ENCODE results near the gene AGAP1. TPM values are rescaled to one million over a fixed set of nuclear protein-coding genes. Genes with fewer than 3 reads are reported as not detected.

AGAP1 gene
- total RNA-seq, 1 donor from 2014 or later, result 44.0 TPM

DNA sequence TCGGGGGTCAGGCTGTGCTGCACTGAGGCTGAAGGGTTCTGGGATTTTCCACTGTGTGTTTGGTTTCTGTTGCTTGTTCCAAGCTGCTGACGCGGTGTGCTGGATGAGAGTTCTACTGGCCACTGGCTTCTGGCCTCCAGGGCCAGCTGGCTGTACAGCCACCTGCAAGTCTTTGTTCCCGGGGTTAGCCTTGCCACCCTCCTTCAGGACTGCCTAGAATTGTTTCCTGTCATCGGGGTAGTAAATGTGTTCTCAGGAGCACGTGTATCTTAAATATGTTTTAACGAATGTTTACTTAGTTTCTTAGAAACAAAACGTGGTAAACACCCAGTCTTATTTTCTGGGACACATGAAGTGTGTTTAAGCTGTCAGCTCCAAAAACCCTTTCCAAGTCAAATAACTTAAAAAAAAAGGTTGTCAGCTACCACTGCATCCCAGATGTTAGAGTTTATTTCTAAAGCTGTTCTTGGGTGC lies 231.2 kb downstream of the AGAP1 start:
- Mint-ChIP-seq H3K27ac (no peak overlapping the region), H3K36me3 (peaks cover 12% of the 10 kb centered on the region), H3K4me3 (no peak overlapping the region), H3K9me3 (no peaks in the 10 kb centered on the region), H3K27me3 (ENCODE audit: low read depth) (no peaks in the 10 kb centered on the region), H3K4me1 (no peaks in the 10 kb centered on the region)
- TF ChIP-seq, protein P1, sequence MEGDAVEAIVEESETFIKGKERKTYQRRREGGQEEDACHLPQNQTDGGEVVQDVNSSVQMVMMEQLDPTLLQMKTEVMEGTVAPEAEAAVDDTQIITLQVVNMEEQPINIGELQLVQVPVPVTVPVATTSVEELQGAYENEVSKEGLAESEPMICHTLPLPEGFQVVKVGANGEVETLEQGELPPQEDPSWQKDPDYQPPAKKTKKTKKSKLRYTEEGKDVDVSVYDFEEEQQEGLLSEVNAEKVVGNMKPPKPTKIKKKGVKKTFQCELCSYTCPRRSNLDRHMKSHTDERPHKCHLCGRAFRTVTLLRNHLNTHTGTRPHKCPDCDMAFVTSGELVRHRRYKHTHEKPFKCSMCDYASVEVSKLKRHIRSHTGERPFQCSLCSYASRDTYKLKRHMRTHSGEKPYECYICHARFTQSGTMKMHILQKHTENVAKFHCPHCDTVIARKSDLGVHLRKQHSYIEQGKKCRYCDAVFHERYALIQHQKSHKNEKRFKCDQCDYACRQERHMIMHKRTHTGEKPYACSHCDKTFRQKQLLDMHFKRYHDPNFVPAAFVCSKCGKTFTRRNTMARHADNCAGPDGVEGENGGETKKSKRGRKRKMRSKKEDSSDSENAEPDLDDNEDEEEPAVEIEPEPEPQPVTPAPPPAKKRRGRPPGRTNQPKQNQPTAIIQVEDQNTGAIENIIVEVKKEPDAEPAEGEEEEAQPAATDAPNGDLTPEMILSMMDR (IDR thresholded peaks at IDR 0.05; ENCODE audit: unreplicated experiment), result no peak
- no peak for DNase-seq (ENCODE audit: low spot score in 2 of 2, unreplicated experiment in 2 of 2)

- H3K9me3 Mint-ChIP-seq, result no peaks in the 10 kb centered on the region
- TF ChIP-seq, protein P1 (IDR thresholded peaks at IDR 0.05; ENCODE audit: unreplicated experiment), result no peak
- no peaks in the 10 kb centered on the region for H3K4me1 Mint-ChIP-seq
- H3K4me3 Mint-ChIP-seq, result no peak overlapping the region
- no peak overlapping the region for H3K27ac Mint-ChIP-seq
- H3K36me3 Mint-ChIP-seq, result peaks cover 5% of the 10 kb centered on the region
- no peaks in the 10 kb centered on the region for H3K27me3 Mint-ChIP-seq (ENCODE audit: low read depth)
- DNase-seq (ENCODE audit: low spot score in 2 of 2, unreplicated experiment in 2 of 2), result no peak
These were observed 232.0 kb downstream of the AGAP1 start for GRCh38 chr2:235725841-235726240.

GRCh38 chr2:235726554-235726953 lies 232.7 kb downstream of the AGAP1 start:
- no peak for DNase-seq (ENCODE audit: low spot score in 2 of 2, unreplicated experiment in 2 of 2)
- H3K9me3 Mint-ChIP-seq, result no peaks in the 10 kb centered on the region
- no peaks in the 10 kb centered on the region for H3K27me3 Mint-ChIP-seq (ENCODE audit: low read depth)
- H3K4me3 Mint-ChIP-seq, result no peak overlapping the region
- H3K27ac Mint-ChIP-seq, result no peak overlapping the region
- H3K4me1 Mint-ChIP-seq, result no peaks in the 10 kb centered on the region
- peaks cover 5% of the 10 kb centered on the region for H3K36me3 Mint-ChIP-seq
- TF ChIP-seq, protein P1 (IDR thresholded peaks at IDR 0.05; ENCODE audit: unreplicated experiment), result no peak

DNA sequence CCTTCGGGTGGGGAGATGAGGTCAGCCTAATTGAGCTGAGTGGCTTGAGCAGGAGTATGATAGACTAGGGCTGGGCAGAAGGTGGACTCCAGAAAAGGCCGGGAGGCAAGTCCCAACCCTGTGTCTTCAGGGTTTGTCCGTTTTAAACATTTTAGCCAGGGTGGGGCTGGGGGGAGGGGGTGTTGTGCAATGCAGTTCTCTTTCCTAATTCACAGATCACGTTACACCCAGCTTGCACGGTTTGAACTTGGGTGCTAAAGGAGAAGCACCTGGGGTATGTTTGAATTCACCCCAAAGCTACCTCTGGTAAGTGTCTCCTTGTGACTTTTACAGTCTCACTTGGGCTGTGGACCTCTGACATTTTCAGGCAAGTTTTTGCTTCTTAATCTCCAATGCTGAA lies 233.3 kb downstream of the AGAP1 start:
- H3K27ac Mint-ChIP-seq, result no peak overlapping the region
- H3K27me3 Mint-ChIP-seq (ENCODE audit: low read depth), result no peaks in the 10 kb centered on the region
- H3K4me1 Mint-ChIP-seq, result no peaks in the 10 kb centered on the region
- TF ChIP-seq, protein P1 (IDR thresholded peaks at IDR 0.05; ENCODE audit: unreplicated experiment), result no peak
- no peak overlapping the region for H3K4me3 Mint-ChIP-seq
- no peak for DNase-seq (ENCODE audit: low spot score in 2 of 2, unreplicated experiment in 2 of 2)
- H3K9me3 Mint-ChIP-seq, result no peaks in the 10 kb centered on the region
- H3K36me3 Mint-ChIP-seq, result peaks cover 4% of the 10 kb centered on the region

GRCh38 chr2:235727891-235728799 lies 234.3 kb downstream of the AGAP1 start:
- H3K27me3 Mint-ChIP-seq (ENCODE audit: low read depth), result no peaks in the 10 kb centered on the region
- H3K9me3 Mint-ChIP-seq, result no peaks in the 10 kb centered on the region
- DNase-seq (ENCODE audit: low spot score in 2 of 2, unreplicated experiment in 2 of 2), result no peak
- peaks cover 3% of the 10 kb centered on the region for H3K36me3 Mint-ChIP-seq
- TF ChIP-seq, protein P1 (IDR thresholded peaks at IDR 0.05; ENCODE audit: unreplicated experiment), result no peak
- H3K4me3 Mint-ChIP-seq, result no peak overlapping the region
- H3K4me1 Mint-ChIP-seq, result no peaks in the 10 kb centered on the region
- no peak overlapping the region for H3K27ac Mint-ChIP-seq

Measured in mesothelial cell of epicardium (in vitro differentiated cells).